GM23248 (cell line): ENCODE results near the gene CPOX. TPM values are rescaled to one million over a fixed set of nuclear protein-coding genes. Genes with fewer than 3 reads are reported as not detected.
A peak's percentile ranks its signal among the peaks of the same experiment; 100 is the strongest.

Experiments used
- DNase-seq: peaks from one replicate; pipeline ENCODE4 v3.0.0-alpha.2; 2015
- H2AFZ ChIP-seq: fragments of 200-600 bp; sonication (generic); 2 replicates; pipeline ENCODE4 v1.6.1; 2016; ENCODE audit warnings: antibody characterized with exemption
- H3F3A ChIP-seq: fragments of 200-600 bp; sonication (generic); 2 replicates; pipeline ENCODE4 v1.6.1; 2016; ENCODE audit warnings: mild to moderate bottlenecking, antibody characterized with exemption, mixed run types; ENCODE audit not compliant: insufficient read depth
- H3K27ac ChIP-seq: fragments of 200-600 bp; sonication (generic); 2 replicates; pipeline ENCODE4 v1.5.1; 2016; ENCODE audit warnings: mild to moderate bottlenecking
- H3K27me3 ChIP-seq: fragments of 200-600 bp; sonication (generic); replicated peaks from 2 replicates; pipeline ENCODE4 v1.6.1; 2016; ENCODE audit warnings: mild to moderate bottlenecking; ENCODE audit not compliant: insufficient read depth
- H3K36me3 ChIP-seq: fragments of 200-600 bp; sonication (generic); 2 replicates; pipeline ENCODE4 v1.6.1; 2016; ENCODE audit warnings: low read depth, mild to moderate bottlenecking
- H3K4me1 ChIP-seq: fragments of 200-600 bp; sonication (generic); 2 replicates; pipeline ENCODE4 v1.6.1; 2016; ENCODE audit warnings: mild to moderate bottlenecking; ENCODE audit not compliant: insufficient read depth
- H3K4me2 ChIP-seq: fragments of 200-600 bp; sonication (generic); one replicate; pipeline ENCODE4 v1.6.1; 2016; ENCODE audit warnings: mild to moderate bottlenecking; ENCODE audit not compliant: unreplicated experiment
- H3K4me3 ChIP-seq: fragments of 200-600 bp; sonication (generic); 2 replicates; pipeline ENCODE4 v1.5.1; 2016; ENCODE audit warnings: mild to moderate bottlenecking
- H3K79me2 ChIP-seq: fragments of 200-600 bp; sonication (generic); 2 replicates; pipeline ENCODE4 v1.6.1; 2016; ENCODE audit warnings: mild to moderate bottlenecking; ENCODE audit not compliant: insufficient read depth
- H3K9ac ChIP-seq: fragments of 200-600 bp; sonication (generic); 2 replicates; pipeline ENCODE4 v1.6.1; 2016; ENCODE audit warnings: mild to moderate bottlenecking
- H3K9me2 ChIP-seq: fragments of 200-600 bp; sonication (generic); 2 replicates; pipeline ENCODE4 v1.6.1; 2016; ENCODE audit warnings: mixed run types, mild to moderate bottlenecking, moderate library complexity; ENCODE audit not compliant: insufficient read depth
- H3K9me3 ChIP-seq: fragments of 200-600 bp; sonication (generic); one replicate; pipeline ENCODE4 v1.6.1; 2017; ENCODE audit warnings: low read depth
- H4K20me1 ChIP-seq: fragments of 200-600 bp; sonication (generic); 2 replicates; pipeline ENCODE4 v1.6.0; 2016; ENCODE audit not compliant: insufficient read depth
- EZH2 ChIP-seq: fragments of 200-600 bp; sonication (generic); IDR thresholded peaks from 2 replicates; pipeline ENCODE4 v1.6.1; 2018; ENCODE audit warnings: antibody characterized with exemption, mild to moderate bottlenecking; ENCODE audit not compliant: insufficient read depth, poor library complexity, severe bottlenecking
- EZH2phosphoT487 ChIP-seq: fragments of 200-600 bp; sonication (generic); IDR thresholded peaks from 2 replicates; pipeline ENCODE4 v1.6.1; 2018; ENCODE audit warnings: antibody characterized with exemption, moderate library complexity, mild to moderate bottlenecking, low read depth; ENCODE audit not compliant: insufficient read depth
- WGBS, 2 experiments: methylation state at CpG; one replicate each; pipeline ENCODE4 v1.1.6; 2015 to 2017; ENCODE audit warnings: low lambda C conversion rate in 2 of 2, low coverage in 1 of 2; ENCODE audit errors: missing lambda C conversion rate in 2 of 2; 5-methylcytosine and 5-hydroxymethylcytosine counted together
- in situ Hi-C: fragments of 300-500 bp; cut with MboI; formaldehyde crosslinking; loops from 2 replicates; pipeline ENCODE4 v1.15.0; 2020
- polyA plus RNA-seq: library from polyadenylated mRNA; unstranded; fragments of >200 nt; fragmentation: Nextera tagmentation; extraction: Ambion mirVana; gene quantifications from 2 replicates; pipeline ENCODE4 v1.2.1, GENCODE V29; 2016
- total RNA-seq: library from RNA; depleted of rRNA; stranded (reverse); fragments of >200 nt; shearing (Covaris generic); gene quantifications from 2 replicates; pipeline ENCODE4 v1.2.3, GENCODE V29; 2014

CPOX gene
- total and polyA plus RNA-seq, 2 experiments from 2014 or later = 9.2 to 33.6 TPM

GRCh38 chr3:98608029-98608428, 14.6 kb upstream of the CPOX start:
- TF ChIP-seq EZH2phosphoT487 (no peak), EZH2 (no peak)
- in situ Hi-C loops = loop anchor here (10.0 to 25.0 kb wide), 2 partner anchors 387 to 1154 kb away; no protein-coding TSS in a partner anchor
- WGBS, 2 experiments = 84 to 96% methylated on average over 2 of the region's 2 CpGs

GRCh38 chr3:98603580-98603979, 10.2 kb upstream of the CPOX start:
- Histone ChIP-seq H3K4me2 (no peak overlapping the region), H3K27ac (no peak overlapping the region), H3K36me3 (no peaks in the 10 kb centered on the region), H3F3A (no peaks in the 10 kb centered on the region), H3K9me2 (no peaks in the 10 kb centered on the region), H3K4me3 (no peak overlapping the region), H3K4me1 (peaks cover 4% of the 10 kb centered on the region; the same call in 1 of the 2 replicates), H3K27me3 (no peaks in the 10 kb centered on the region), H3K9me3 (no peaks in the 10 kb centered on the region), H2AFZ (no peak overlapping the region), H3K9ac (no peak overlapping the region), H3K79me2 (no peaks in the 10 kb centered on the region), H4K20me1 (no peaks in the 10 kb centered on the region)
- in situ Hi-C loops = loop anchor here (5.0 to 25.0 kb wide), 3 partner anchors 194 to 1159 kb away; no protein-coding TSS in a partner anchor
- DNase-seq = no peak
- TF ChIP-seq EZH2 (no peak), EZH2phosphoT487 (no peak)

More at GRCh38 chr3:98608029-98608428, 14.6 kb upstream of the CPOX start:
- Histone ChIP-seq H3K4me2 (no peak overlapping the region), H3K36me3 (no peaks in the 10 kb centered on the region), H3K27ac (no peak overlapping the region), H3K4me1 (peaks cover 4% of the 10 kb centered on the region; the same call in 1 of the 2 replicates), H3K79me2 (no peaks in the 10 kb centered on the region), H3F3A (no peaks in the 10 kb centered on the region), H3K4me3 (no peak overlapping the region), H3K9me2 (no peaks in the 10 kb centered on the region), H3K9ac (no peak overlapping the region), H4K20me1 (no peaks in the 10 kb centered on the region), H3K9me3 (no peaks in the 10 kb centered on the region), H2AFZ (no peak overlapping the region), H3K27me3 (no peaks in the 10 kb centered on the region)
- no peak for DNase-seq

- H3K4me1 ChIP-seq = peaks cover 4% of the 10 kb centered on the region; the same call in 1 of the 2 replicates
- no peaks in the 10 kb centered on the region for H3K36me3 ChIP-seq
- H3K4me2 ChIP-seq = no peak overlapping the region
- H3K27me3 ChIP-seq = no peaks in the 10 kb centered on the region
- in situ Hi-C loops = loop anchor here (5.0 to 25.0 kb wide), 3 partner anchors 195 to 1160 kb away; no protein-coding TSS in a partner anchor
- no peak overlapping the region for H2AFZ ChIP-seq
- no peaks in the 10 kb centered on the region for H4K20me1 ChIP-seq
- 9 to 14% methylated on average over 4 of the region's 4 CpGs for WGBS, 2 experiments
- no peak for TF ChIP-seq EZH2
- no peak for TF ChIP-seq EZH2phosphoT487
- no peaks in the 10 kb centered on the region for H3F3A ChIP-seq
- H3K79me2 ChIP-seq = no peaks in the 10 kb centered on the region
- no peak overlapping the region for H3K4me3 ChIP-seq
- H3K9me3 ChIP-seq = no peaks in the 10 kb centered on the region
- H3K9me2 ChIP-seq = no peaks in the 10 kb centered on the region
- peak; percentile 78 for DNase-seq
- H3K9ac ChIP-seq = no peak overlapping the region
- no peak overlapping the region for H3K27ac ChIP-seq
Measured at GRCh38 chr3:98602078-98602678, 8.8 kb upstream of the CPOX start.

GRCh38 chr3:98601180-98601579, 7.8 kb upstream of the CPOX start:
- H3K4me1 ChIP-seq = peaks cover 4% of the 10 kb centered on the region; the same call in 1 of the 2 replicates
- H3K9me3 ChIP-seq = no peaks in the 10 kb centered on the region
- H4K20me1 ChIP-seq = no peaks in the 10 kb centered on the region
- in situ Hi-C loops = loop anchor here (5.0 to 25.0 kb wide), 3 partner anchors 196 to 1161 kb away; no protein-coding TSS in a partner anchor
- TF ChIP-seq EZH2 (no peak), EZH2phosphoT487 (no peak)
- no peak overlapping the region for H2AFZ ChIP-seq
- H3K9me2 ChIP-seq = no peaks in the 10 kb centered on the region
- no peak for DNase-seq
- H3K27me3 ChIP-seq = no peaks in the 10 kb centered on the region
- H3K27ac ChIP-seq = no peak overlapping the region
- H3K79me2 ChIP-seq = no peaks in the 10 kb centered on the region
- H3K4me3 ChIP-seq = no peak overlapping the region
- no peaks in the 10 kb centered on the region for H3K36me3 ChIP-seq
- H3K4me2 ChIP-seq = no peak overlapping the region
- no peak overlapping the region for H3K9ac ChIP-seq
- WGBS, 2 experiments = 31 to 38% methylated on average over 2 of the region's 2 CpGs
- no peaks in the 10 kb centered on the region for H3F3A ChIP-seq
